ENCODE data around the gene COPG1.
"Not testable (repeated sequence)": the region's sequence is repeated elsewhere in the genome, so short reads cannot be mapped to it uniquely, and the experiment has no call there.

COPG1 gene

GRCh38 chr3:129245641-129246306 is 3.6 kb upstream of the COPG1 start:
- DNase-seq: peak; percentile 88 to 90

- DNase-seq: no peak
Measured at GRCh38 chr3:129246636-129247035, 2.8 kb upstream of the COPG1 start.

- no peak for DNase-seq
Measured at GRCh38 chr3:129248286-129248979, 973 bp upstream of the COPG1 start.

GRCh38 chr3:129252748-129253147 is 3.3 kb downstream of the COPG1 start:
- no peak for DNase-seq

GRCh38 chr3:129254536-129255230 is 5.3 kb downstream of the COPG1 start:
- DNase-seq: no peak

GRCh38 chr3:129256270-129256669 is 6.9 kb downstream of the COPG1 start:
- no peak for DNase-seq

- DNase-seq: no peak
Measured at GRCh38 chr3:129257609-129258008, 8.2 kb downstream of the COPG1 start.

- DNase-seq: no peak
Measured at GRCh38 chr3:129259612-129260477, 10.4 kb downstream of the COPG1 start.

- DNase-seq: no peak
Measured at GRCh38 chr3:129260606-129261005, 11.2 kb downstream of the COPG1 start.

GRCh38 chr3:129261894-129262293 is 12.5 kb downstream of the COPG1 start:
- no peak for DNase-seq

- no peak for DNase-seq
Measured at GRCh38 chr3:129263161-129263910, 13.9 kb downstream of the COPG1 start.

GRCh38 chr3:129264994-129265393 is 15.6 kb downstream of the COPG1 start:
- not testable (repeated sequence) for DNase-seq

- DNase-seq: no peak
Measured at GRCh38 chr3:129266651-129267050, 17.2 kb downstream of the COPG1 start.

GRCh38 chr3:129268396-129268795 is 19.0 kb downstream of the COPG1 start:
- no peak for DNase-seq

GRCh38 chr3:129271674-129272073 is 22.3 kb downstream of the COPG1 start:
- no peak for DNase-seq

GRCh38 chr3:129276385-129276784 is 27.0 kb downstream of the COPG1 start:
- no peak for DNase-seq

- DNase-seq: peak in 1 of 2 experiments; percentile 16
Measured at GRCh38 chr3:129277829-129278271, 28.4 kb downstream of the COPG1 start.

GRCh38 chr3:129278439-129278965 is 29.1 kb downstream of the COPG1 start, which contains the start of gene HMCES:
TSS of gene HMCES (plus strand) at chr3:129278870. CDS start at chr3:129279733, 863 bp downstream.
- DNase-seq: peak; percentile 95 to 98

- peak; percentile 33 to 55 for DNase-seq
Measured at GRCh38 chr3:129278966-129279906, 29.8 kb downstream of the COPG1 start.

- DNase-seq: no peak
Measured at GRCh38 chr3:129280183-129280582, 30.8 kb downstream of the COPG1 start.

GRCh38 chr3:129281726-129282125 is 32.3 kb downstream of the COPG1 start:
- DNase-seq: no peak
